ENCODE data around the gene COL6A1. TPM values are rescaled to one million over a fixed set of nuclear protein-coding genes. Genes with fewer than 3 reads are reported as not detected.

Gene COL6A1
- total and polyA plus RNA-seq, 2 of the 13 experiments (the other 11 are each of a cell fraction or from before 2014, with no cell fraction given): 3.1 to 4.8 TPM

GRCh38 chr21:45972716-45973474 is 8.7 kb upstream of the COL6A1 start:
- Histone ChIP-seq H3K9me3 (ENCODE audit: low read length) (no peaks in the 10 kb centered on the region), H2AFZ (ENCODE audit: low read length) (no peak overlapping the region), H3K36me3 (replicated peaks in 1 of 2; ENCODE audit: control insufficient read depth in 1 of 2, insufficient read depth in 2 of 2, low read length in 2 of 2) (no peaks in the 10 kb centered on the region), H3K4me2 (ENCODE audit: low read depth, low read length) (peak overlapping the region; percentile 76), H3K4me3 (replicated peaks in 1 of 3; ENCODE audit: insufficient read depth in 1 of 3, low read depth in 2 of 3, low read length in 3 of 3) (peak overlapping the region; percentile 48 to 75 (median 52)), H3K4me1 (ENCODE audit: insufficient read depth, low read length) (peaks cover 31% of the 10 kb centered on the region), H4K20me1 (ENCODE audit: insufficient read depth, low read length) (no peaks in the 10 kb centered on the region), H3K27ac (ENCODE audit: extremely low read length, insufficient read depth, low read length) (no peak overlapping the region), H3K79me2 (ENCODE audit: insufficient read depth, low read length) (no peaks in the 10 kb centered on the region), H3K27me3 (ENCODE audit: control insufficient read depth in 1 of 2, insufficient read depth in 2 of 2, low read length in 2 of 2) (peaks cover 19 to 46% of the 10 kb centered on the region in 2 experiments), H3K9ac (ENCODE audit: insufficient read depth, low read depth, low read length) (peak overlapping the region; percentile 33; the same call in 1 of the 2 replicates)
- intact Hi-C loops (cut with micrococcal nuclease; ENCODE audit: unreplicated experiment) (loop anchor here (5.0 to 10.0 kb wide), 2 partner anchors 174 to 222 kb away; no protein-coding TSS in a partner anchor), in situ Hi-C loops (cut with HindIII; ENCODE audit: extremely low pct_ligation_motif_present, low pct_unique_long_range_greater_than_20kb) (loop anchor here (5.0 to 10.0 kb wide), 3 partner anchors 149 to 312 kb away; partner anchors contain the start of genes LSS, MCM3AP and YBEY)
- ATAC-seq (peak; percentile 10), DNase-seq (ENCODE audit: low spot score) (no peak), FAIRE-seq (no peak)
- ChIA-PET CTCF (ENCODE audit: low intra/inter-chr PET ratio, low total read pairs) (no interaction called here), POLR2A (interaction anchor here (0.8 to 1.6 kb wide), 5 partner anchors 20 to 352 kb away, joined by 3 to 7 read pairs (median 3); no protein-coding TSS in a partner anchor)
- 52% methylated on average over 5 of the region's 58 CpGs for WGBS (ENCODE audit: low lambda C conversion rate)
- no TSS peak for BruUV-seq (replicated peaks)
- TF ChIP-seq ARID4A (CRISPR knock-in tag; IDR thresholded peaks at IDR 0.05; ENCODE audit: borderline replicate concordance): 0 out of 2 replicates have a peak, but pooled peaks have one; percentile 4
- no peak for TF ChIP-seq KLF15 (CRISPR knock-in tag; IDR thresholded peaks at IDR 0.05; ENCODE audit: borderline replicate concordance)
- no peak for TF ChIP-seq ZNF337 (CRISPR knock-in tag; IDR thresholded peaks at IDR 0.05; ENCODE audit: borderline replicate concordance, low read depth)
- TF ChIP-seq ZNF652 (CRISPR knock-in tag; IDR thresholded peaks at IDR 0.05; ENCODE audit: borderline replicate concordance, low read depth): peak; percentile 50; the same call in 1 of the 2 replicates
- no peak for TF ChIP-seq TOE1 (CRISPR knock-in tag; IDR thresholded peaks at IDR 0.05)
- peak; percentile 7 for TF ChIP-seq HNRNPLL (IDR thresholded peaks at IDR 0.05; ENCODE audit: low read depth, low read length, poor library complexity, severe bottlenecking)
- peak; percentile 53; the same call in 1 of the 2 replicates for TF ChIP-seq GABPB1 (CRISPR knock-in tag; IDR thresholded peaks at IDR 0.05)
- TF ChIP-seq ZNF318 (CRISPR knock-in tag; IDR thresholded peaks at IDR 0.05): no peak
- peak; percentile 23; the same call in 1 of the 2 replicates for TF ChIP-seq NR2C2 (CRISPR knock-in tag; IDR thresholded peaks at IDR 0.05; ENCODE audit: borderline replicate concordance)

All from HepG2 (cell line).